ENCODE data around the gene NOTCH4.

NOTCH4 gene

GRCh38 chr6:32181915-32182529 lies 41.8 kb downstream of the NOTCH4 start:
- no peak for DNase-seq (ENCODE audit: low read depth, low spot score)

- DNase-seq (ENCODE audit: low read depth, low spot score): no peak
Measured at GRCh38 chr6:32181148-32181702, 42.6 kb downstream of the NOTCH4 start.

GRCh38 chr6:32179766-32180405 lies 44.0 kb downstream of the NOTCH4 start:
- DNase-seq (ENCODE audit: low read depth, low spot score): no peak

GRCh38 chr6:32178547-32179440 lies 45.1 kb downstream of the NOTCH4 start:
- DNase-seq (ENCODE audit: low read depth, low spot score): no peak

GRCh38 chr6:32177788-32178546 lies 45.9 kb downstream of the NOTCH4 start, which contains the start of gene RNF5:
RNF5 (plus strand) TSS chr6:32178405; CDS start chr6:32178512, 107 bp downstream.
- peak; percentile 84 for DNase-seq (ENCODE audit: low read depth, low spot score)

- no peak for DNase-seq (ENCODE audit: low read depth, low spot score)
Measured at GRCh38 chr6:32177183-32177787, 46.6 kb downstream of the NOTCH4 start.

- no peak for DNase-seq (ENCODE audit: low read depth, low spot score)
Measured at GRCh38 chr6:32176476-32177182, 47.2 kb downstream of the NOTCH4 start.

- DNase-seq (ENCODE audit: low read depth, low spot score): peak; percentile 94
Measured at GRCh38 chr6:32175711-32176475, 48.0 kb downstream of the NOTCH4 start, which contains the start of gene AGPAT1. AGPAT1 (minus strand) TSS chr6:32176084; CDS start chr6:32171496, 4,588 bp downstream.

- no peak for DNase-seq (ENCODE audit: low read depth, low spot score)
Measured at GRCh38 chr6:32175322-32175710, 48.6 kb downstream of the NOTCH4 start.

- DNase-seq (ENCODE audit: low read depth, low spot score): no peak
Measured at GRCh38 chr6:32174416-32174815, 49.5 kb downstream of the NOTCH4 start.

- DNase-seq (ENCODE audit: low read depth, low spot score): no peak
Measured at GRCh38 chr6:32173051-32173727, 50.7 kb downstream of the NOTCH4 start.

GRCh38 chr6:32171234-32171633 lies 52.6 kb downstream of the NOTCH4 start:
- DNase-seq (ENCODE audit: low read depth, low spot score): no peak

GRCh38 chr6:32170294-32170693 lies 53.6 kb downstream of the NOTCH4 start:
- DNase-seq (ENCODE audit: low read depth, low spot score): no peak

GRCh38 chr6:32168807-32169591 lies 54.9 kb downstream of the NOTCH4 start:
- no peak for DNase-seq (ENCODE audit: low read depth, low spot score)

- no peak for DNase-seq (ENCODE audit: low read depth, low spot score)
Measured at GRCh38 chr6:32168350-32168749, 55.5 kb downstream of the NOTCH4 start.

- DNase-seq (ENCODE audit: low read depth, low spot score): no peak
Measured at GRCh38 chr6:32167761-32168262, 56.1 kb downstream of the NOTCH4 start.

- DNase-seq (ENCODE audit: low read depth, low spot score): no peak
Measured at GRCh38 chr6:32167154-32167760, 56.6 kb downstream of the NOTCH4 start.

All from activated naive CD8-positive, alpha-beta T cell treated with anti-CD3 and anti-CD28 coated beads, Interleukin-2, amount 50 U/mL, for 16 hours (primary cell).